ENCODE results near the gene MKRN2OS.

Gene MKRN2OS

DNA sequence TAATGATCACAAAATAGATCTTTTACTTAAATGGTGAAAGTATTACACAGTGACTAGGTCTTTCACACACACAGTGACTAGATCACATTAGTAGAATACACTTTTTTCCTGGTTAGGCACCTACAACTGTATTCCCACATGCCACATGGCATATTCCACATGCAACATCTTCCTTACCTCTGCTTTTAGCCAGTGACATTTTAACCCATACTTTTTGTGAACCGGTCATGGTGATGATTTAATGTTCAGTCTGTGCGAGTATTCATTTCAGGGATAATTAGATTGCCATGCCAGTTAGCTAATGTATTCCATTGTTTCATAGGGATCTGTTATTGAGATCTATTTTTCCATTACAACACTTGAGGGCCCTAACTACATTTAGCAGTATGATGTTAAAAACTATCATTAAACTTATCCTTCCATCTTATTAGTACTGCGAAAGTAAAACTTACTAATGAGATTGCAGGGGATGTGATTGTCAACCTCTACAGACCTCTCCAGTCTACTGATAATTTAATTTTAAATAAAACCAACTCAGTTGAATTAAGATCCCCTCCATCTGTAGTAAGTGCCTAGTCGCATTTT lies 32.7 kb downstream of the MKRN2OS start:
- DNase-seq = peak; percentile 5

DNA sequence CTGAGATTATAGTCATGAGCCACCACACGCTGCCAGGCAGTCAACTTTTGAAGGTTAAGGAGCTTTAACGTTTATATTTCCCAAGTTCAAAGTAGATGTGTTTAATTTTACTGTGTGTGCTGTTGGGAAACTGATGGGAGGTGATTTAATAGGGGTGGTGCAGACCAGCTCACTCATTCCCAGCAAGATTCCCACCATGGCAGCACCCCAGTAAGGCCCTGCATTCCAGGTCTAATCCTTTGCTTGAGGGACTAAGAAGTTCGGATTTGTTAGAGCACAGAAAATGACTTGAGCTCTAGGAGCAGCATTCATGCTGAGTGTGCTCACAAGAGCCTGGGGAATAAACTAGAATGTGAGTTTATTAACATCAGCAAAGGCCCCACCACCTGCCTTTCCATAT lies 35.8 kb downstream of the MKRN2OS start:
- no peak for DNase-seq

DNA sequence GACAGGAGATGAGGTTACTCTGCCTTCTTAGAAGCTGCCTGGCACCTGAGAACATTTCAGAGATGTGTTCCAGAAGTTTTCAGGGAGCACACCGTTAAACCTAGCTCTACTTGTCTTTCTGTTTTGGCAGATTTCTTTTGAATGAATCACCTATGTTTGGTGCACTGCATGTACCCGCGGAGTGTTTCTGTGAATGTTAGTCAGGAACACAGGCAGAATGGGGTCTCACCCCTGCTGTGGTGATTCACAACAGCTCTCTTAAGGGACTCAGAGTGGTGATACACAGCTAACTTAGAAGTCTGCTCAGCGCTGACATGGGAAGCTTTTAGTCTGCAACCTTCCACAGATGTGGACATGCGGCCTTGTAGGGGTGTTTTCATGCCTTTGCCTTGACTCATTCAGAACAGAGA lies 37.0 kb downstream of the MKRN2OS start:
- no peak for DNase-seq

DNA sequence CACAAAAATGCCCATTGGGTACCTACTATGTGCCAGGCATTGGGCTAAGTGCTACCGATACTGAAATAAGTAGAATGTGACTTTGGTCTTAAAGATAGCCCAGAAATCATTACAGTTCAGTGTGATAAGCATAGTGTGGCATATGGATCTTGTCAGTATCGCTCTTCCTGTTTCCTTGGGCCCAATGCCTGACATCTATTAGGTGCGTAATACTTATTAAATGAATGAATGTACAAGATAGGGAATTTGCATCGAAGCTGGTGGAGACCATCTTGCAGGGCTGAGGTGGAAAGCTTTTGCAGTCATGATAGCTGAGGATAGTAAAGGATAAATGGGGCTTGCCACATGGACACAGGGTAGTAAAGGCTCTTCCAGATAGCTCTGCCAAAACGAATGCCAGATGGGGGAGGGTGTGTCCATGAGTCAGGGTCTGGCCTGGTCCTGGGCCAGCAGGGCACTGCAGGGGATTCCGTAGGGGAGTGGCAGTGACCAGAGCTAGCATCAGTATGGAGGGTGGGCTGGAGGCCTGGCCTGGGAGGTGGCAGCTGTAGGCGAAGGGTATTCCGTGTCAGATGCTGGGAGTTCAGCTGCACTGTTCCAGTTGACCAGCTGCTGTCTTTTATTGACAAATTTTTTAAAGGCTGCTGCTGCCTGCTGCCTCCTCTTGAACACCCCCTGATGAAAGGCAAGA lies 37.6 kb downstream of the MKRN2OS start:
- DNase-seq = no peak

DNA sequence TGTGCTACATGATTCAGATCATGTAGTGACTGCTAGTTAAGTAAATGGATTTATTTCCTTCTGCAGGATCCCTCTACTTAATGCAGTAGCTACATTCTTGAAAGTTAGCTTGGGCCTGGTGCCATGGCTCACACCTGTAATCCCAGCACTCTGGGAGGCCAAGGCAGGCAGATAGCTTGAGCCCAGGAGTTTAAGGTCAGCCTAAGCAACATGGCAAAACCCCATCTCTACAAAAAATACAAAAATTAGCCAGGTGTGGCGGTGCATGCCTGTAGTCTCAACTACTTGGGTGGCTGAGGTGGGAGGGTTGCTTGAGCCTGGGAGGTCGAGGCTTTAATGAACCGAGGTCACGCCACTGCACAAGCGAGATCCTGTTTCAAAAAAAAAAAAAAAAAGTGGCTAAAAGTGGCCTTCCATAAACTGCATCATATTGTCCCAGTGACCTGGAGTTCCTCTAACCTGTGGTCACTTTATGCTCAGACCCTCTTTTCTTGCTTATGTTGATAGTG lies 39.0 kb downstream of the MKRN2OS start:
- no peak for DNase-seq

DNA sequence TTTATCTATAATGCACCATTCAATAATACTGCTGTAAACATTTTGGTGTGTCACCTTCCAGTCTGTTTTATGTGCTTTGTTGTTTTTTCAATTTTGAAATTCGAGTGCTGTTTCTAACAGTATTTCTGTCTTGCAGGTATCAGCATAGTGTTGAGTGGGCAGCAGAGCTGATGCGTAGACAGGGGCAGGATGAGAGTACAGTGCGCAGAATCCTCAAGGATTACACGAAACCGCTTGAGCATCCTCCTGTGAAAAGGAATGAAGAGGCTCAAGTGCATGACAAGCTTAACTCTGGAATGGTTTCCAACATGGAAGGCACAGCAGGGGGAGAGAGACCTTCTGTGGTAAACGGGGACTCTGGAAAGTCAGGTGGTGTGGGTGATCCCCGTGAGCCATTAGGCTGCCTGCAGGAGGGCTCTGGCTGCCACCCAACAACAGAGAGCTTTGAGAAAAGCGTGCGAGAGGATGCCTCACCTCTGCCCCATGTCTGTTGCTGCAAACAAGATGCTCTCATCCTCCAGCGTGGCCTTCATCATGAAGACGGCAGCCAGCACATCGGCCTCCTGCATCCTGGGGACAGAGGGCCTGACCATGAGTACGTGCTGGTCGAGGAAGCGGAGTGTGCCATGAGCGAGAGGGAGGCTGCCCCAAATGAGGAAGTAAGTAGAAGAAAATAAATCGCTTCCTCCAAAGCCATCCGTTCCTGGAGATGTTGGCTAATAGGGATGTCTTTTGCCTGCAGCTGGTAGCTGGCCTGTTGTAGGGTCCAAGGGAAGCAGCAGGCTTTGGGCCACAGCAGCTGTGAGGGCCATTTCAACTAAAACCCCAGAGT lies 42.0 kb downstream of the MKRN2OS start:
- DNase-seq = no peak

DNA sequence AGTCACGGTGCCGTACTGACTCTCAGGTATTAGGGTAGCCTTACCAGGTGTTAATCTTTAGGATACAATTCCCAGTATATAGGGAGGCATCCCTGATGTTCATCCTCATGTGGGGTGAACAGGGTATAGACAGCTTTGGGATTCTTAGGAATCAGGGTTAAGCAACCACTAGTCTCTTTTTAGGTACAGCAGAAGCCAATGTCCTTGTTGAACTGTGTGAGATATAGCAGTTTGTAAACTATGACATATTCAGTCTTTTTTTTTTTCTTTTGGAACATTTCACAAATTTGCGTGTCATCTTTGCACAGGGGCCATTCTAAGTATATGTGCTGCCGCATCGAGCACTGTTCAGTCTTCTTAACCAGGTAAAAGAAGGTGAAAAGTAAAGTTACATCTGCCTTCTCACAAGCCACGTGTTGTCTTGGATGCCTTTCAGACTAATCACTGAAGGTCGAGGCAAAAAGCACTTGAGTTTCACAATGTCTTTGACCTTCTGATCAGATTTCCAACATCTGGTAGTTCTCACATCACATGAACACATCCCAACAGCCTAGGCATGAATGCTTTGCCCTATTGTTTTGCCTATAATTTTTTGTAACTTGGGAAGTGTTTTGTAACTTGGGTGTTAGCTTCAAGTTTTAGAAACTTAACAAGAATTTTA lies 43.8 kb downstream of the MKRN2OS start:
- no peak for DNase-seq

DNA sequence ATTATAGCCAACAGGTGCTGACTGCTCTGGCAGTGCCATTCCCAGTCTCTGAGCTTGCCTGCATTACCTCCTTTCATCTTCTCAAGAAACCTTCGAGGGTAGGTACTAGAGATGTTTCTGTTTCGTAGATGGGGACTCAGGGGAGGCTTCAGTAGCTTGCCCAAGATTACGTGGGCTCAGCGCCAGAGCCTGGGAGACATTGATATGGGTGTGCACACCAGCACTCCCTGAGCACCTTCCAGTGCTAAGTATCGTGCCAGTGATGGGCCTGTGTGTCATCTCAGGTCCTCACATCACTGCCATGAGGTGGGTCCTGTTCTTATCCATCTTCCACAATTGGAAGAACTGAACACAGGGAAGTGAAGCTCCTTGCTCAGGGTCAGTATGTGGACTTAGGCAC lies 45.8 kb downstream of the MKRN2OS start:
- no peak for DNase-seq

DNA sequence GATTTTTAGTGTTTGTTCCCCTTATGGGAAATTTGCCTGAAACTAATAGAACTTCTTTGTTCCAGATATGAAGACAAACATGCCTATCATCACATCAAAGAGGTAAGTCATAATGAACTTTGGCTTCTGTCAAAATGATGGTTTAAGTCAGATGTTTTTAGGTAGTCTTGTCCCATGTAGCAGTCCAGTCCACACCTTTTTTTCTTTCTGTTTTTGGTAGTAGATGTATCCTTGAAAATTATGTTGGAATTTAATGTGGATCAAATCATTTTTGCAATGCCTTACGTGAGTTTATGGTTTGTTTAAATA lies 48.9 kb downstream of the MKRN2OS start:
- DNase-seq = no peak

DNA sequence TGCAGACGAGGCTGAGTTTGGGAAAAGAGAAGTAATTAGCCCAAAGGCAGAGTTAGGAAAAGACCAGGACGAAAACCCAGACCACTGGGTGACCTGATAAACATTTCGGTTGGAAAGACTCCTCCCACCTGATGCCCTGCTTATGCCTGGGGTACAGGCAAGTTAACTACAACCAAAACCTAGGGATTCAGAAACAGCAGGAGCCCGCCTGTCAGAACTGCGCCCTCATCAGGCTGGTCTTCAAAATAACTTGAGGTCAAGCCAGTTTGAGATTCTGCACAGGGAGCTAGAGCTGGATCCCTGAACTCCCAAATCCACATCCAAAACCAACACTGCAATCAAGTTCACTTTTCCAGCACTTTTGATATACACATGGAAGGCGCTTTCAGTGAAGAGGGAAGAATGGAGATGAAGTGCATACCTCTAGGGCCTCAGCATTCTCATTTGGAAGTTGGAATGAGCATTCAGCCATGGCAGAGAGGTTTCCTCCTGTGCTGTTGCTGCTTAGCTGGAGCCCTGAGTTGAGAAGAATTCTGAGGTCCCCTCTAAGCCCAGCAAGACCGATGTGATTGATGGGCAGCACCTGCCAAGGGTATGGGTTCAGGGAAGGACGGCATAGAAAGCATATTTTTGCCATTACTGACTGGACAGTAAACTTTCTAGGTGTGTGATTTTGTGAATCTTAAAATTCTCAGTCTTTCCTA lies 49.4 kb downstream of the MKRN2OS start:
- no peak for DNase-seq

DNA sequence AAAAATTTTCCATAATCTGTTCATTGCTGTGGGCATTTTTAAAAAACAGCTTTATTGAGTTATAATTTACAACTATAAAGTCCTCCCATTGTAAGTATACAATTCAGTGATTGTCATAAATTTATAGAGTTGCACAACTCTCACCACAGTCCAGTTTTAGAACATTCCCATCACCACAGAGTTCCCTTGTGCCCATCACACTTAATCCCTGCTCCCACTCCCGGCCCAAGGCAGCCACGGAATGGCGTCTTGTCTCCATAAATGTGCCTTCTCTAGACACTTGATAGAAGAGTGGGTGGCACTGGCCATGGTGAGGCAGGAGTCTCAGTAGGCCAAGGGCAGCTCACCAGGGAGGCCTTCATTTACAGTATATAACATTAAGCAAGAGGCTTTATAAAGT lies 54.8 kb downstream of the MKRN2OS start:
- no peak for DNase-seq

DNA sequence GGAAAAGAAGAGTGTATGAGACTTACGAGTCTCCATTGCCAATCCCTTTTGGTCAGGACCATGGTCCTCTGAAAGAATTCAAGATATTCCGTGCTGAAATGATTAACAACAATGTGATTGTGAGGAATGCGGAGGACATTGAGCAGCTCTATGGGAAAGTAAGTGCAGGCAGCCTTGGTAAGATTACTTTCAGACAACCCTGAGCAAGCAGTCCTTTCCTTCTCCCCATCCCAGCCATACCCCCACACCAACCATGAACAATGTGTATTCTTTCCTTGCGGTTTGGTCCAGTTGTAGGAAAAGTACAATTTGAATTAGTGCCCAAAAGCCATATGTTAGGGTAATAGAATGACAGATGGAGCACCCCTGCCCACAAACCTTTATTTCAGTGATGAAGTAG lies 55.5 kb downstream of the MKRN2OS start:
- DNase-seq = peak; percentile 7
